Chondrocyte (in vitro differentiated cells): ENCODE measurements around the gene SFXN4. TPM values are rescaled to one million over a fixed set of nuclear protein-coding genes. Genes with fewer than 3 reads are reported as not detected.
A peak's percentile ranks its signal among the peaks of the same experiment; 100 is the strongest.
"Not testable (repeated sequence)": the region's sequence is repeated elsewhere in the genome, so short reads cannot be mapped to it uniquely, and the experiment has no call there.

Source experiments
- DNase-seq: peaks from one replicate; pipeline ENCODE4 v3.0.0; 2021; ENCODE audit warnings: mixed read lengths, low spot score
- H3K27ac Mint-ChIP-seq: one replicate; pipeline ENCODE4 v1.8.0; 2021; ENCODE audit warnings: mild to moderate bottlenecking, moderate library complexity, mixed read lengths; ENCODE audit not compliant: unreplicated experiment
- H3K27me3 Mint-ChIP-seq: 2 replicates; pipeline ENCODE4 v1.8.0; 2021; ENCODE audit warnings: low read depth, mixed read lengths
- H3K36me3 Mint-ChIP-seq: 2 replicates; pipeline ENCODE4 v1.8.0; 2021; ENCODE audit warnings: low read depth, mixed read lengths
- H3K4me1 Mint-ChIP-seq: 2 replicates; pipeline ENCODE4 v1.8.0; 2021; ENCODE audit warnings: low read depth, mild to moderate bottlenecking, mixed read lengths
- H3K4me3 Mint-ChIP-seq: one replicate; pipeline ENCODE4 v1.8.0; 2021; ENCODE audit warnings: mild to moderate bottlenecking, moderate library complexity, mixed read lengths; ENCODE audit not compliant: unreplicated experiment
- H3K9me3 Mint-ChIP-seq: 2 replicates; pipeline ENCODE4 v1.8.0; 2021; ENCODE audit warnings: low read depth, mixed read lengths
- total RNA-seq: library from RNA; stranded (reverse); gene quantifications from 3 replicates; pipeline ENCODE4 v1.2.1, GENCODE V29; 2021
- TF ChIP-seq, protein P1 (sequence below): fragments of 200-600 bp; sonication (generic); IDR thresholded peaks from 2 replicates; pipeline ENCODE4 v1.5.0; 2021; ENCODE audit warnings: antibody characterized with exemption, mild to moderate bottlenecking, moderate library complexity

Gene SFXN4
- total RNA-seq, 1 donor from 2014 or later: 13.9 TPM

DNA sequence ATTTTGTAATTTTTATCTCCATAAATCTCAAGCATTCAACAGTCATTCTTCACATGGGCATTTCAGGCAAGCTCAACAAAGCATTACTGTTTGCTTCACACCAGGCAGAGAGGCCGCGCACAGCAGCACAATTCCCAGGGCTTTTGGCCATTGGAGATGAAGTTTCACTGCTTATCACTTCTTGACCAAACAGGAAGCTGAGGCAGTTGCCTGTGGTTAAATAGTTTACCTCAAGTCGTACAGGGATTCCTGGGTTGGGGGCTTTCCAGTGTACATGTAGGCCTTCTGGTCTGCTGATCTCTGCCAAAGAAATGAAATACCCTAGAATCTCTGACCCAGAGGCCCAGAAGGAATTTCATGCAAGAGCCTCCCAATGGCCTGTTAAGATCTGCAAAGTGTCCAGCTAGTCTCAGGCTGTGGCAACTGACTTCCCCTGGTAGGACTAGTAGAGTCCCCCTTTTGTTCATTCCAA, 24.3 kb upstream of the SFXN4 start:
- H3K9me3 Mint-ChIP-seq: no peaks in the 10 kb centered on the region
- H3K36me3 Mint-ChIP-seq: no peaks in the 10 kb centered on the region
- TF ChIP-seq, protein P1, sequence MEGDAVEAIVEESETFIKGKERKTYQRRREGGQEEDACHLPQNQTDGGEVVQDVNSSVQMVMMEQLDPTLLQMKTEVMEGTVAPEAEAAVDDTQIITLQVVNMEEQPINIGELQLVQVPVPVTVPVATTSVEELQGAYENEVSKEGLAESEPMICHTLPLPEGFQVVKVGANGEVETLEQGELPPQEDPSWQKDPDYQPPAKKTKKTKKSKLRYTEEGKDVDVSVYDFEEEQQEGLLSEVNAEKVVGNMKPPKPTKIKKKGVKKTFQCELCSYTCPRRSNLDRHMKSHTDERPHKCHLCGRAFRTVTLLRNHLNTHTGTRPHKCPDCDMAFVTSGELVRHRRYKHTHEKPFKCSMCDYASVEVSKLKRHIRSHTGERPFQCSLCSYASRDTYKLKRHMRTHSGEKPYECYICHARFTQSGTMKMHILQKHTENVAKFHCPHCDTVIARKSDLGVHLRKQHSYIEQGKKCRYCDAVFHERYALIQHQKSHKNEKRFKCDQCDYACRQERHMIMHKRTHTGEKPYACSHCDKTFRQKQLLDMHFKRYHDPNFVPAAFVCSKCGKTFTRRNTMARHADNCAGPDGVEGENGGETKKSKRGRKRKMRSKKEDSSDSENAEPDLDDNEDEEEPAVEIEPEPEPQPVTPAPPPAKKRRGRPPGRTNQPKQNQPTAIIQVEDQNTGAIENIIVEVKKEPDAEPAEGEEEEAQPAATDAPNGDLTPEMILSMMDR: no peak
- H3K4me3 Mint-ChIP-seq: no peak overlapping the region
- no peaks in the 10 kb centered on the region for H3K27me3 Mint-ChIP-seq
- no peak overlapping the region for H3K27ac Mint-ChIP-seq
- peak; percentile 29 for DNase-seq
- H3K4me1 Mint-ChIP-seq: peaks cover 5% of the 10 kb centered on the region

DNA sequence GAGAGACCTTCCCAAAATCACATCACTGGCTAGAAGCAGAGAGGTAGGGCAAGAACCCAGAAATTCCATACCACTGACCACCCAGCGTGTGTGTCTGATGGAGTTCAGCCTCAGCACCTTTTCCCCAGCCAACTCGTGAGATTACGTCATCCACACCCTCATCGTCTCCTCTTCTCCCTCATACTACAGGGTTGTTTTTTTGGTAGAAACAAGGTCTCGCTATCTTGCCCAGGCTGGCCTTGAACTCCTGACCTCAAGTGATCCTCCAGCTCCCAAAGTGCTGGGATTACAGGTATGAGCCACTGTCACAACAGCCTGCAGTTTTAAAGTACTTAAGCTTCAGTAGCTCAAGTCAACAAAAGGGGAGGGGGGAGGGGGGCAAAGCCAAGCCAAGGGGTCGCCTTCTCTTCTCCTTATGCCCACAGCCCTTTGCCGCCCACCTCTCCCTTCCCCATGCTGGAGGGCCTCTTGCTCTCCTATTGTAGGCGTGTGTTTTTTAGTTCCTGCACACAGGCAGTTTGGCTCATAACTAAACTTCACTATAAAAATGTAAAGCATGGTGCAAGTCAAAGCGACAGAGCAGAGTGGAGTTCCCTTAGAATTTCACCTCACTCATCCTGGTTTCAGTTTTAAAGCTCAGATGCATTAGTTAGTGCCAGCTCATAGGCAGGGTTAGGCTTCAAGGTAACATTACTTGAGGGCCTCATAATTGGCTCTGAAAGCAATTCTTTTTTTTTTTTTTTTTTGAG, 18.3 kb upstream of the SFXN4 start:
- no peaks in the 10 kb centered on the region for H3K9me3 Mint-ChIP-seq
- peaks cover 6% of the 10 kb centered on the region for H3K4me1 Mint-ChIP-seq
- TF ChIP-seq, protein P1: no peak
- no peak overlapping the region for H3K27ac Mint-ChIP-seq
- no peaks in the 10 kb centered on the region for H3K36me3 Mint-ChIP-seq
- H3K27me3 Mint-ChIP-seq: no peaks in the 10 kb centered on the region
- DNase-seq: peak; percentile 14
- no peak overlapping the region for H3K4me3 Mint-ChIP-seq

DNA sequence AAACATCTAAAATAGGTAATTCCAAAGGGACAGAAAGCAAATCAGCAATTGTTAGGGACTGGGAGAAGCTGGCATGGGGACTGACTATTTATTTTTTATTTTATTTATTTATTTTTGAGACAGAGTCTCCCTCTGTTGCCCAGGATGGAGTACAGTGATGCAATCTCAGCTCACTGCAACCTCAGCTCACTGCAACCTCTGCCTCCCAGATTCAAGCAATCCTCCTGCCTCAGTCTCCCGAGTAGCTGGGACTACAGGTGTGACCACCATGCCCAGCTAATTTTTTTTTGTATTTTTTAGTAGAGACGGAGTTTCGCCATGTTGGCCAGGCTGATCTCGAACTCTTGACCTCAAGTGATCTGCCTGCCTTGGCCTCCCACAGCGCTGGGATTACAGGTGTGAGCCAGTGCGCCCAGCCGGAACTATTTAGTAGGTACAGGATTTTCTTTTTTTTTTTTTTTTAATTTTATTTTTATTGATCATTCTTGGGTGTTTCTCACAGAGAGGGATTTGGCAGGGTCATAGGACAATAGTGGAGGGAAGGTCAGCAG, 15.4 kb upstream of the SFXN4 start:
- H3K27ac Mint-ChIP-seq, DNase-seq, H3K36me3 Mint-ChIP-seq, H3K4me3 Mint-ChIP-seq, H3K27me3 Mint-ChIP-seq, H3K9me3 Mint-ChIP-seq: not testable (repeated sequence)
- H3K4me1 Mint-ChIP-seq: peaks cover 29% of the 10 kb centered on the region
- TF ChIP-seq, protein P1: peak; percentile 15

DNA sequence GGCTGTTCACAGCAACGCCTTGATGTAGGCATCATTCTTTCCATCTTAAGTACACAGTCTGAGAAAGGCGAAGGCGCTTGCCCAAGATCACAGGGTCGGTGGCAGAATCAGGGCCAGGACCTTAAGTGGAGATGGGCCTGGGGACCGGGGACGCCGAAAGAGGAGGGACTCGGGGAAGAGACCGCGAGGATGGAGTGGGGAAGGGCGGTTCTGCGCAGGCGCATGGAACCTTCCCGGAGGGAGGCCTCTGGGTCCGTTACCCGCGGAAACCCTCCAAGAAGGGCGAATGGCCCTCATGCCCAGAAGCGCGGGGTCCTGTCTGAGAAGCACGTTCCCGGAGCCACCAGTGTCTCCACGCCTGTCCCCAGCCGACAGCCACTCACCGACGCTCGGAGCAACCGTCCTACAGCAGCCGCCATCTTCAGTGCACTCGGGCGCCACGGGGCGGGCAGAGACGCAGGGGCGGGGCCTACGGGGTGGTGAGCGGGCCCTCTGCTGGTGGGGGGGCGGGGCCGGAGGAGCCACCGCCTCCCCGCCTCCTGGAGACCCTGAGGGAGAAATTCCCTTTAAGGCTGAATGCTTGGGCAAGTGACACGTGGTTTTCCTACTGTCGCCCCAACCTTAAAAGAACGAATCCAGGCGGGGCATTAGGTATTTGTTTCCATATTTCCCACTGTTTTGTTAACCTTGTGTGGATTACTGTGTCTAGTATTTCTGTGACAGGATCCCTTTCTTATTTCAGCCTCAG, 13.0 kb upstream of the SFXN4 start, which contains the start of gene PRDX3:
Gene PRDX3, minus strand, starts transcription at position 441 of the 748 bp plus-strand sequence. Its CDS starts 22 bp downstream, at position 419.
- Mint-ChIP-seq H3K9me3 (no peaks in the 10 kb centered on the region), H3K27me3 (no peaks in the 10 kb centered on the region), H3K27ac (peak within 1 kb of the TSS; percentile 99), H3K4me1 (peaks cover 36% of the 10 kb centered on the region), H3K4me3 (peak within 1 kb of the TSS; percentile 94), H3K36me3 (peaks cover 8% of the 10 kb centered on the region)
- peak; percentile 97 for DNase-seq
- TF ChIP-seq, protein P1: peak; percentile 49
